Panc1 (cell line): ENCODE measurements around the gene CCM2. TPM values are rescaled to one million over a fixed set of nuclear protein-coding genes. Genes with fewer than 3 reads are reported as not detected.

Source experiments
- ATAC-seq: fragments of 200-7000 bp; cut with Tn5 transposase; 2 replicates; pipeline ENCODE4 v1.9.1; 2020; ENCODE audit warnings: mild to moderate bottlenecking, moderate library complexity
- BruUV-seq: library from RNA; stranded (reverse); fragments of 400-500 nt; replicated peaks from 2 replicates; lab custom pipeline; 2021; lab: Mats Ljungman, UMichigan
- CTCF ChIA-PET: fragments of 300-600 bp; sonication (Branson Sonifier 250); formaldehyde crosslinking; loops from one replicate; lab custom pipeline; 2022; ENCODE audit warnings: antibody characterized with exemption; lab: Charles Lee
- POLR2A ChIA-PET: fragments of 300-600 bp; sonication (Branson Sonifier 250); formaldehyde crosslinking; loops from one replicate; lab custom pipeline; 2022; ENCODE audit warnings: antibody characterized with exemption; lab: Charles Lee
- DNase-seq: peaks from one replicate; pipeline ENCODE4 v3.0.0-alpha.2; 2010; ENCODE audit warnings: low read depth, low spot score
- H3K27ac ChIP-seq: 2 replicates; pipeline ENCODE4 v1.5.1; 2011; ENCODE audit warnings: mild to moderate bottlenecking, low read length, inconsistent platforms
- H3K27me3 ChIP-seq: fragments of 200-500 bp; sonication (Bioruptor generic); 2 replicates; pipeline ENCODE4 v1.6.0; 2014; ENCODE audit warnings: low read length, inconsistent platforms; ENCODE audit not compliant: control insufficient read depth, insufficient read depth
- H3K36me3 ChIP-seq: fragments of 200-500 bp; sonication (Bioruptor generic); 2 replicates; pipeline ENCODE4 v1.5.1; 2014; ENCODE audit warnings: inconsistent platforms, mild to moderate bottlenecking, low read length, moderate library complexity; ENCODE audit not compliant: control insufficient read depth, insufficient read depth
- H3K4me1 ChIP-seq: 2 replicates; pipeline ENCODE4 v1.5.1; 2011; ENCODE audit warnings: inconsistent platforms, mild to moderate bottlenecking, low read length, moderate library complexity; ENCODE audit not compliant: control insufficient read depth, insufficient read depth
- H3K4me3 ChIP-seq, 2 experiments: 2 replicates each; pipeline ENCODE4 v1.5.1; 2011 to 2012; ENCODE audit warnings: low read depth in 2 of 2, low read length in 2 of 2, mild to moderate bottlenecking in 2 of 2, inconsistent platforms in 1 of 2, moderate library complexity in 1 of 2
- H3K9me3 ChIP-seq: fragments of 200-500 bp; sonication (Bioruptor generic); 2 replicates; pipeline ENCODE4 v1.5.1; 2014; ENCODE audit warnings: low read depth, mild to moderate bottlenecking, inconsistent platforms, low read length, moderate library complexity; ENCODE audit not compliant: control insufficient read depth, insufficient read depth
- POLR2AphosphoS5 ChIP-seq: IDR thresholded peaks from 2 replicates; pipeline ENCODE4 v1.6.1; 2012; ENCODE audit warnings: mild to moderate bottlenecking, low read depth, low read length, moderate library complexity
- SIN3A ChIP-seq: IDR thresholded peaks from 2 replicates; pipeline ENCODE4 v1.6.1; 2012; ENCODE audit warnings: low read depth, mild to moderate bottlenecking, low read length, moderate library complexity, borderline replicate concordance; ENCODE audit not compliant: insufficient read depth
- TCF7L2 ChIP-seq: IDR thresholded peaks from 2 replicates; pipeline ENCODE4 v1.6.1; 2011; ENCODE audit warnings: mild to moderate bottlenecking, low read depth, low read length, inconsistent platforms
- in situ Hi-C: cut with HindIII; loops from 2 replicates; pipeline ENCODE4 v1.10.0; 2016; ENCODE audit warnings: low sequenced_read_pairs, low pct_unique_long_range_greater_than_20kb
- intact Hi-C: fragments of 100-400 bp; cut with micrococcal nuclease; formaldehyde crosslinking; loops from one replicate; pipeline ENCODE4 v1.10.0; 2022; ENCODE audit not compliant: unreplicated experiment
- total RNA-seq: library from RNA; stranded (reverse); gene quantifications from one replicate; pipeline ENCODE4 v1.2.1, GENCODE V29; 2021; ENCODE audit not compliant: unreplicated experiment
- TF ChIP-seq, protein P1 (sequence below), 2 experiments: IDR thresholded peaks; 2 replicates each; pipeline ENCODE4 v1.6.1; 2011 to 2012; ENCODE audit warnings: low read depth in 2 of 2, control low read depth in 1 of 2, low read length in 1 of 2, mild to moderate bottlenecking in 1 of 2, moderate library complexity in 1 of 2; ENCODE audit not compliant: insufficient read depth in 1 of 2
- TF ChIP-seq, protein P2 (sequence below): fragments of 450-650 bp; IDR thresholded peaks from 2 replicates; pipeline ENCODE4 v1.5.1; 2017; ENCODE audit warnings: mild to moderate bottlenecking

The CCM2 gene
- total RNA-seq, 1 experiment from 2014 or later: 97.1 TPM

DNA sequence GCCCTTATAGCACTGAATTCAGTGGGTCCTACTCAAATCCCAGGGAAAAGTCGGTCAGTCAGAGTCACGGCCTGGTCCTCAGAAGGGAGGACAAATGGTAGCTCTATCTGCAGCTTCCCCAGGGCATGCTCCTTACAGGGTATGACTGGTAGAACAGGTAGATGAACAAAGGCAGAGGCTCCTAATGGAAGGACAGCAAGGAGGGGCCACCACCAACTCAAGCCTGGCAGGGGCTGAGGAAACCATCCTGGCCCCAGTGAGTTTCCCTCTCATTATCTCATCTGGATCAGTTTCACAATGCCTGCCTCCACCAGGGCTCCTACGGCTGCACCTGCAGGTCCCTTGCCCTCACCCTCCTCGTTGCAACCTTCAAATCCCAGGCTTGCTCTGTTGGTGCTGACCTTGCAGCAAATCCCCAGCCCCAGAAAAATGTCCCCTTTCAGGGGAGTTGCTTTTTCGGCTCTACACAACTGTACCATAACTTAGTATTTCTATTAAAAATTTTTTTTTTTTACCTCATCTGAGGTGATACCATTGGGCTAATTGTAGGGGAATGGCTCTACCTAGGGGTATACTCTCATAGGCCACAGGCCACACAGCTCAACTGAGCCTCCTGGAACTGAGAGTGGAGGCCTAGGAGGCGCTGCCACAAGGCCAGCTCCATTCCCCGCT is 18.8 kb upstream of the CCM2 start:
- no TSS peak for BruUV-seq
- ATAC-seq (peak; percentile 26; the same call in 1 of the 2 replicates), DNase-seq (no peak)
- Histone ChIP-seq H3K27ac (no peak overlapping the region), H3K4me1 (peaks cover 29% of the 10 kb centered on the region), H3K4me3 (no peak overlapping the region), H3K36me3 (peaks cover 35% of the 10 kb centered on the region), H3K9me3 (no peaks in the 10 kb centered on the region), H3K27me3 (no peaks in the 10 kb centered on the region)
- POLR2A ChIA-PET: interaction anchor here (1.1 kb wide), 1 partner anchor 8 kb away, joined by 7 read pairs; no protein-coding TSS in a partner anchor
- CTCF ChIA-PET: interaction anchor here (2.2 kb wide), 1 partner anchor 8 kb away, joined by 12 read pairs; no protein-coding TSS in a partner anchor
- in situ Hi-C loops: no loop called here
- intact Hi-C loops: no loop called here
- TF ChIP-seq SIN3A (no peak), POLR2AphosphoS5 (no peak), TCF7L2 (no peak)
- TF ChIP-seq, protein P1, sequence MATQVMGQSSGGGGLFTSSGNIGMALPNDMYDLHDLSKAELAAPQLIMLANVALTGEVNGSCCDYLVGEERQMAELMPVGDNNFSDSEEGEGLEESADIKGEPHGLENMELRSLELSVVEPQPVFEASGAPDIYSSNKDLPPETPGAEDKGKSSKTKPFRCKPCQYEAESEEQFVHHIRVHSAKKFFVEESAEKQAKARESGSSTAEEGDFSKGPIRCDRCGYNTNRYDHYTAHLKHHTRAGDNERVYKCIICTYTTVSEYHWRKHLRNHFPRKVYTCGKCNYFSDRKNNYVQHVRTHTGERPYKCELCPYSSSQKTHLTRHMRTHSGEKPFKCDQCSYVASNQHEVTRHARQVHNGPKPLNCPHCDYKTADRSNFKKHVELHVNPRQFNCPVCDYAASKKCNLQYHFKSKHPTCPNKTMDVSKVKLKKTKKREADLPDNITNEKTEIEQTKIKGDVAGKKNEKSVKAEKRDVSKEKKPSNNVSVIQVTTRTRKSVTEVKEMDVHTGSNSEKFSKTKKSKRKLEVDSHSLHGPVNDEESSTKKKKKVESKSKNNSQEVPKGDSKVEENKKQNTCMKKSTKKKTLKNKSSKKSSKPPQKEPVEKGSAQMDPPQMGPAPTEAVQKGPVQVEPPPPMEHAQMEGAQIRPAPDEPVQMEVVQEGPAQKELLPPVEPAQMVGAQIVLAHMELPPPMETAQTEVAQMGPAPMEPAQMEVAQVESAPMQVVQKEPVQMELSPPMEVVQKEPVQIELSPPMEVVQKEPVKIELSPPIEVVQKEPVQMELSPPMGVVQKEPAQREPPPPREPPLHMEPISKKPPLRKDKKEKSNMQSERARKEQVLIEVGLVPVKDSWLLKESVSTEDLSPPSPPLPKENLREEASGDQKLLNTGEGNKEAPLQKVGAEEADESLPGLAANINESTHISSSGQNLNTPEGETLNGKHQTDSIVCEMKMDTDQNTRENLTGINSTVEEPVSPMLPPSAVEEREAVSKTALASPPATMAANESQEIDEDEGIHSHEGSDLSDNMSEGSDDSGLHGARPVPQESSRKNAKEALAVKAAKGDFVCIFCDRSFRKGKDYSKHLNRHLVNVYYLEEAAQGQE (IDR thresholded peaks at IDR 0.05; ENCODE audit: insufficient read depth in 1 of 2, low read depth in 2 of 2, low read length in 1 of 2): no peak
- TF ChIP-seq, protein P2, sequence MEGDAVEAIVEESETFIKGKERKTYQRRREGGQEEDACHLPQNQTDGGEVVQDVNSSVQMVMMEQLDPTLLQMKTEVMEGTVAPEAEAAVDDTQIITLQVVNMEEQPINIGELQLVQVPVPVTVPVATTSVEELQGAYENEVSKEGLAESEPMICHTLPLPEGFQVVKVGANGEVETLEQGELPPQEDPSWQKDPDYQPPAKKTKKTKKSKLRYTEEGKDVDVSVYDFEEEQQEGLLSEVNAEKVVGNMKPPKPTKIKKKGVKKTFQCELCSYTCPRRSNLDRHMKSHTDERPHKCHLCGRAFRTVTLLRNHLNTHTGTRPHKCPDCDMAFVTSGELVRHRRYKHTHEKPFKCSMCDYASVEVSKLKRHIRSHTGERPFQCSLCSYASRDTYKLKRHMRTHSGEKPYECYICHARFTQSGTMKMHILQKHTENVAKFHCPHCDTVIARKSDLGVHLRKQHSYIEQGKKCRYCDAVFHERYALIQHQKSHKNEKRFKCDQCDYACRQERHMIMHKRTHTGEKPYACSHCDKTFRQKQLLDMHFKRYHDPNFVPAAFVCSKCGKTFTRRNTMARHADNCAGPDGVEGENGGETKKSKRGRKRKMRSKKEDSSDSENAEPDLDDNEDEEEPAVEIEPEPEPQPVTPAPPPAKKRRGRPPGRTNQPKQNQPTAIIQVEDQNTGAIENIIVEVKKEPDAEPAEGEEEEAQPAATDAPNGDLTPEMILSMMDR: no peak

DNA sequence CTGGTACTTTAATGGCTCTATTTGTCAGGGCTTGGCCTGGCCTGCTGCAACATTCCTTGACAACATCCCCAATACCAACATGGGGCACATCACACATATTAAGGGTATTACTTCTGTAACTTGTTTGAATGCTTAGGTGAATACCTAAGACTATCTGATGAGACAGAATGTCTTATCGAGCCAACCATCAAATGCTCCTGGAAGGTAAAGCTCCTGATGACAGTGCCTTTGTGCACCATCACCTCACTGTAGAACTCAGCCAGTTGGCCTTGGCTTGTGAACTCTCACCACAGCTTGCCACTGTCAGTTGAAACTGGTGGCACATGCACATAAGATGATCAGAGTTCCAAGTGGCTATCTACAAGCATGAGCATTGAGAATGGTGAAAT is 17.5 kb upstream of the CCM2 start:
- ATAC-seq: no peak
- POLR2A ChIA-PET: interaction anchor here (0.6 to 1.2 kb wide), 5 partner anchors 9 to 147 kb away, joined by 3 to 9 read pairs (median 5); no protein-coding TSS in a partner anchor
- CTCF ChIA-PET: interaction anchor here (2.2 kb wide), 1 partner anchor 9 kb away, joined by 12 read pairs; no protein-coding TSS in a partner anchor

More for the DNA sequence above, 17.5 kb upstream of the CCM2 start:
- Histone ChIP-seq H3K27me3 (no peaks in the 10 kb centered on the region), H3K36me3 (peaks cover 35% of the 10 kb centered on the region), H3K4me1 (peaks cover 31% of the 10 kb centered on the region), H3K27ac (no peak overlapping the region), H3K4me3 (no peak overlapping the region), H3K9me3 (no peaks in the 10 kb centered on the region)
- TF ChIP-seq, protein P1 (IDR thresholded peaks at IDR 0.05; ENCODE audit: insufficient read depth in 1 of 2, low read depth in 2 of 2, low read length in 1 of 2): no peak
- peak; percentile 49; the same call in 1 of the 2 replicates for TF ChIP-seq POLR2AphosphoS5
- TF ChIP-seq, protein P2: no peak
- TF ChIP-seq TCF7L2: no peak
- no peak for TF ChIP-seq SIN3A
- in situ Hi-C loops: no loop called here
- intact Hi-C loops: no loop called here
- no peak for DNase-seq
- no TSS peak for BruUV-seq
